CD4-positive, alpha-beta T cell (primary cell): ENCODE measurements around the gene CD44. TPM values are rescaled to one million over a fixed set of nuclear protein-coding genes. Genes with fewer than 3 reads are reported as not detected.

Experiments used
- ATAC-seq: fragments of 200-7000 bp; cut with Tn5 transposase; one replicate; pipeline ENCODE4 v1.10.0; 2022; ENCODE audit warnings: mild to moderate bottlenecking; ENCODE audit not compliant: poor library complexity
- CTCF ChIA-PET: fragments of 350-600 bp; sonication (Branson Sonifier 250); formaldehyde crosslinking; loops from one replicate; lab custom pipeline; 2021; ENCODE audit warnings: antibody characterized with exemption, inconsistent platforms; lab: Charles Lee
- POLR2A ChIA-PET: fragments of 350-600 bp; sonication (Branson Sonifier 250); formaldehyde crosslinking; loops from one replicate; lab custom pipeline; 2021; ENCODE audit warnings: antibody characterized with exemption, inconsistent platforms; lab: Charles Lee
- DNase-seq, 14 experiments: peaks; one replicate each; pipeline ENCODE4 v3.0.0-alpha.2; 2013 to 2020; ENCODE audit warnings: mixed read lengths in 2 of 14
- H3K27ac ChIP-seq, 2 donors: one replicate each; pipeline versions ENCODE4 v1.5.1 to v1.7.0; 2013; ENCODE audit warnings: low read length in 2 of 2, low read depth in 1 of 2, mild to moderate bottlenecking in 1 of 2
- H3K27me3 ChIP-seq, 2 experiments: 1 replicate in 1 of 2; 2 replicates in 1 of 2; pipeline versions ENCODE4 v1.6.1 to v1.7.0; 2013; ENCODE audit warnings: low read length in 2 of 2, control low read depth in 1 of 2, mild to moderate bottlenecking in 1 of 2, moderate library complexity in 1 of 2; ENCODE audit not compliant: insufficient read depth in 2 of 2, control insufficient read depth in 1 of 2
- H3K36me3 ChIP-seq: one replicate; pipeline ENCODE4 v1.6.1; 2013; ENCODE audit warnings: low read length, control low read depth; ENCODE audit not compliant: insufficient read depth
- H3K4me1 ChIP-seq: one replicate; pipeline ENCODE4 v1.6.1; 2013; ENCODE audit warnings: low read length, control low read depth; ENCODE audit not compliant: insufficient read depth
- H3K4me3 ChIP-seq: one replicate; pipeline ENCODE4 v1.5.1; 2013; ENCODE audit warnings: mild to moderate bottlenecking, low read length, moderate library complexity
- H3K9me3 ChIP-seq, 2 experiments: 1 replicate in 1 of 2; 2 replicates in 1 of 2; pipeline versions ENCODE4 v1.6.1 to v1.7.0; 2013; ENCODE audit warnings: low read length in 2 of 2, mild to moderate bottlenecking in 2 of 2, control low read depth in 1 of 2, moderate library complexity in 1 of 2; ENCODE audit not compliant: control insufficient read depth in 1 of 2, insufficient read depth in 1 of 2
- H3K27ac Mint-ChIP-seq: one replicate; pipeline ENCODE4 v1.8.0; 2020; ENCODE audit warnings: mixed read lengths
- H3K27me3 Mint-ChIP-seq: one replicate; pipeline ENCODE4 v1.8.0; 2021; ENCODE audit warnings: mixed read lengths
- H3K36me3 Mint-ChIP-seq: one replicate; pipeline ENCODE4 v1.8.0; 2021; ENCODE audit warnings: low read depth, mixed read lengths
- H3K4me1 Mint-ChIP-seq: one replicate; pipeline ENCODE4 v1.8.0; 2021; ENCODE audit warnings: low read depth, mixed read lengths
- H3K4me3 Mint-ChIP-seq: one replicate; pipeline ENCODE4 v1.8.0; 2020; ENCODE audit warnings: mild to moderate bottlenecking, mixed read lengths
- H3K9me3 Mint-ChIP-seq: one replicate; pipeline ENCODE4 v1.8.0; 2020; ENCODE audit warnings: mixed read lengths
- CTCF ChIP-seq: fragments of 200-600 bp; IDR thresholded peaks from one replicate; pipeline ENCODE4 v1.8.0; 2022; ENCODE audit warnings: antibody characterized with exemption, mild to moderate bottlenecking
- intact Hi-C, 2 experiments: fragments of 100-400 bp; cut with DNase I in 1 of 2; cut with micrococcal nuclease in 1 of 2; formaldehyde crosslinking; loops; one replicate each; pipeline versions ENCODE4 v1.15.1 to v1.9.0; 2023 to 2025; cut with DNase I, micrococcal nuclease
- total RNA-seq, 174 experiments: library from RNA in 2 of 174; stranded (reverse) in 2 of 174; gene quantifications; one replicate each; pipeline ENCODE4 v1.2.3 and lab custom pipeline; 2021 to 2026

CD44 gene
- total RNA-seq, 2 experiments from 2014 or later = 1,283 to 1,330 TPM

DNA sequence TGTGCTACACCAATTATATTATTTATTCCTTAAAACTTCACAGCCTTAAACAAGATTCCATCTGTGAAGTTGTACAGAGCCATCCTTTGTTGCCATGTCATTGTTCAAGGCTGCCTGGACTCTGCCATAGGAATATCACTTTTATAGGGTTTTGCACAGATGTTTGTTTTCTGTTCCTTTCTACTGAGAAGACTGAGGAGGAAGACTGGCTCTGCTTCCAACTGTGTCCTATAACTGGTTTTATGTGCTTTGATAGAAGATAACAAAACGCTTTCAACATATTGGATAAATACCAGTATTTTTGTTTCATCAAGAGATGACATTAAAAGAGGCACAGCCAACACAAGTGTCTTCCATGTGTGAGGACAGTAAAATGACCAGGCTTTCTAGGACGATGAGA, 120.6 kb downstream of the CD44 start:
- Histone ChIP-seq H3K4me1 (peaks cover 15% of the 10 kb centered on the region), H3K27ac (no peak overlapping the region), H3K9me3 (no peaks in the 10 kb centered on the region), H3K36me3 (no peaks in the 10 kb centered on the region), H3K27me3 (no peaks in the 10 kb centered on the region), H3K4me3 (no peak overlapping the region)
- intact Hi-C loops = no loop called here
- POLR2A ChIA-PET = no interaction called here
- Mint-ChIP-seq H3K4me1 (peaks cover 23% of the 10 kb centered on the region), H3K9me3 (no peaks in the 10 kb centered on the region), H3K27ac (no peak overlapping the region), H3K27me3 (no peaks in the 10 kb centered on the region), H3K36me3 (no peaks in the 10 kb centered on the region), H3K4me3 (no peak overlapping the region)
- no peak for DNase-seq
- no peak for ATAC-seq
- CTCF ChIA-PET = no interaction called here
- TF ChIP-seq CTCF = no peak

GRCh38 chr11:35260342-35260985, 121.5 kb downstream of the CD44 start:
- Mint-ChIP-seq H3K9me3 (no peaks in the 10 kb centered on the region), H3K4me1 (peaks cover 23% of the 10 kb centered on the region), H3K36me3 (no peaks in the 10 kb centered on the region), H3K27ac (no peak overlapping the region), H3K4me3 (no peak overlapping the region), H3K27me3 (no peaks in the 10 kb centered on the region)
- CTCF ChIA-PET = interaction anchor here (1.4 kb wide), 1 partner anchor 45 kb away, joined by 4 read pairs; no protein-coding TSS in a partner anchor
- ATAC-seq (no peak), DNase-seq (no peak)
- intact Hi-C loops = no loop called here
- peaks cover 15% of the 10 kb centered on the region for H3K4me1 ChIP-seq
- H3K36me3 ChIP-seq = no peaks in the 10 kb centered on the region
- H3K27ac ChIP-seq = no peak overlapping the region
- POLR2A ChIA-PET = no interaction called here
- H3K27me3 ChIP-seq = no peaks in the 10 kb centered on the region
- no peak for TF ChIP-seq CTCF
- H3K9me3 ChIP-seq = no peaks in the 10 kb centered on the region
- H3K4me3 ChIP-seq = no peak overlapping the region

DNA sequence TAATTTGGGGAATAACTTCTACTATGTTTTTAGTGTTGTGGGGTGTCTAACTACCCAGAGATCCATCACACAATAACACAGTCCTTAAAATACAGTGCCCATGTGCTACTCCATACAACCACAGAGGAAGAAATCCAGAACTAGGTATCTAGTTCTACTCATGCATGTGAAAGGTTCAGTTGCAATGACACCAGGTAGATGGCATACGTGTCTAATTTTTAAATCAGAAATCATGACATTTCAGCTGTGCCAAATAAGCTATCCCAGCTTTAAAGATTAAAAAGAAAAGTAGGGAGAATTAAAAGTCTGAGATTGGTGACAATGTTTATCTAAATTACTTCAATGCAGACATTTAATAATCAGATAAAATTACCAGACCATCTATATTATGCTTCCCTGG, 122.2 kb downstream of the CD44 start:
- H3K27ac ChIP-seq = no peak overlapping the region
- POLR2A ChIA-PET = no interaction called here
- H3K36me3 ChIP-seq = no peaks in the 10 kb centered on the region
- intact Hi-C loops = no loop called here
- no peak overlapping the region for H3K4me3 ChIP-seq
- ATAC-seq (no peak), DNase-seq (no peak)
- peaks cover 15% of the 10 kb centered on the region for H3K4me1 ChIP-seq
- CTCF ChIA-PET = interaction anchor here (1.4 kb wide), 1 partner anchor 44 kb away, joined by 4 read pairs; no protein-coding TSS in a partner anchor
- Mint-ChIP-seq H3K36me3 (no peaks in the 10 kb centered on the region), H3K4me3 (no peak overlapping the region), H3K27ac (no peak overlapping the region), H3K9me3 (no peaks in the 10 kb centered on the region), H3K4me1 (peaks cover 19% of the 10 kb centered on the region), H3K27me3 (no peaks in the 10 kb centered on the region)
- no peaks in the 10 kb centered on the region for H3K9me3 ChIP-seq
- no peaks in the 10 kb centered on the region for H3K27me3 ChIP-seq
- no peak for TF ChIP-seq CTCF
